ENCODE results near the gene TTC28. TPM values are rescaled to one million over a fixed set of nuclear protein-coding genes. Genes with fewer than 3 reads are reported as not detected.

The TTC28 gene
- total and polyA plus RNA-seq, 7 donors: 0.23 to 102 (median 46.1) TPM

- H3K27ac ChIP-seq: no peak overlapping the region
- DNase-seq: no peak
- intact Hi-C loops (cut with DNase I): no loop called here
- 28 to 73% methylated on average over 2 of the region's 2 CpGs for WGBS, 2 donors
- H3K27me3 ChIP-seq: no peaks in the 10 kb centered on the region
- H3K36me3 ChIP-seq: no peaks in the 10 kb centered on the region
- no peaks in the 10 kb centered on the region for H3K9me3 ChIP-seq
- peaks cover 0 to 23% (median 8%) of the 10 kb centered on the region in 4 donors for H3K4me1 ChIP-seq
- TF ChIP-seq CTCF (IDR thresholded peaks at IDR 0.05) (no peak), POLR2AphosphoS5 (IDR thresholded peaks at IDR 0.05) (no peak), POLR2A (IDR thresholded peaks at IDR 0.05) (no peak), EP300 (IDR thresholded peaks at IDR 0.05) (no peak)
- no peak overlapping the region for H3K4me3 ChIP-seq
Observed at GRCh38 chr22:28435140-28435768, 244.4 kb downstream of the TTC28 start.

GRCh38 chr22:28430466-28431025, 249.1 kb downstream of the TTC28 start:
- Histone ChIP-seq H3K9me3 (no peaks in the 10 kb centered on the region), H3K36me3 (no peaks in the 10 kb centered on the region), H3K4me1 (peaks cover 0 to 22% (median 7%) of the 10 kb centered on the region in 4 donors), H3K4me3 (no peak overlapping the region), H3K27me3 (no peaks in the 10 kb centered on the region), H3K27ac (no peak overlapping the region)
- no peak for DNase-seq
- intact Hi-C loops (cut with DNase I): no loop called here
- WGBS, 2 donors: 85% methylated on average over 2 of the region's 2 CpGs
- no peak for TF ChIP-seq POLR2AphosphoS5 (IDR thresholded peaks at IDR 0.05)
- no peak for TF ChIP-seq CTCF (IDR thresholded peaks at IDR 0.05)
- no peak for TF ChIP-seq POLR2A (IDR thresholded peaks at IDR 0.05)
- no peak for TF ChIP-seq EP300 (IDR thresholded peaks at IDR 0.05)

- H3K4me1 ChIP-seq: peaks cover 0 to 22% (median 4%) of the 10 kb centered on the region in 4 donors
- intact Hi-C loops (cut with DNase I): no loop called here
- H3K4me3 ChIP-seq: no peak overlapping the region
- no peaks in the 10 kb centered on the region for H3K27me3 ChIP-seq
- TF ChIP-seq POLR2AphosphoS5 (IDR thresholded peaks at IDR 0.05) (no peak), EP300 (IDR thresholded peaks at IDR 0.05) (no peak), CTCF (IDR thresholded peaks at IDR 0.05) (no peak), POLR2A (IDR thresholded peaks at IDR 0.05) (no peak)
- H3K9me3 ChIP-seq: no peaks in the 10 kb centered on the region
- no peak for DNase-seq
- no peak overlapping the region for H3K27ac ChIP-seq
- H3K36me3 ChIP-seq: no peaks in the 10 kb centered on the region
Observed at GRCh38 chr22:28429711-28430110, 249.9 kb downstream of the TTC28 start.

GRCh38 chr22:28428271-28428670, 251.4 kb downstream of the TTC28 start:
- 83% methylated on average over 1 of the region's 1 CpG for WGBS, 2 donors
- Histone ChIP-seq H3K9me3 (no peaks in the 10 kb centered on the region), H3K27ac (no peak overlapping the region), H3K27me3 (no peaks in the 10 kb centered on the region), H3K36me3 (no peaks in the 10 kb centered on the region), H3K4me3 (no peak overlapping the region), H3K4me1 (peaks cover 0 to 20% (median 4%) of the 10 kb centered on the region in 4 donors)
- intact Hi-C loops (cut with DNase I): no loop called here
- TF ChIP-seq CTCF (IDR thresholded peaks at IDR 0.05) (no peak), POLR2A (IDR thresholded peaks at IDR 0.05) (no peak), POLR2AphosphoS5 (IDR thresholded peaks at IDR 0.05) (no peak), EP300 (IDR thresholded peaks at IDR 0.05) (no peak)
- DNase-seq: no peak

All from sigmoid colon (tissue), 7 donors.